ENCODE results near the gene TMEM86A. TPM values are rescaled to one million over a fixed set of nuclear protein-coding genes. Genes with fewer than 3 reads are reported as not detected.

Gene TMEM86A
- total RNA-seq, 1 donor from 2014 or later: 5.4 TPM

DNA sequence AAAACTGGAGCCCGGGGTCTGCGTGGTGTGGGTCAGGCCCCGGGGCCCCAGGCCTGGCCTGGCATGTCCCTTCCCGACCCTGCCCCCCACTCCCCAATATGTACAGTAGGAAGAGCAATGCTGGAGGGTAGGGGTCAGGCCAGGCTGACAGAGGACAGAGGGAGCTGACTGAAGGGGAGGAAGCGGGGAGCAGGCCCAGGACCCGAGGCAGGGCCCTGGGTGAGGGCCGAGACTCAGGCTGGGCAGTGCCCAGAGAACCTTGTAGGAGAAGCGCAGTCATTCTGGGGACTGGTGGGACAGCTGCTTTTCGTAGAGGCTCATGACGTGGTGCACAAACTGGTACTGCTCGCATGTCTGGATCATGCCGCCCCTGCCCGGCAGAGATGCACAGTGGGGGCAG, 30.1 kb downstream of the TMEM86A start:
- DNase-seq: no peak
- no peak overlapping the region for H3K4me3 ChIP-seq
- H3K27me3 ChIP-seq (ENCODE audit: low read depth): no peaks in the 10 kb centered on the region
- no peak overlapping the region for H3K27ac ChIP-seq (replicated peaks)
- intact Hi-C loops (cut with micrococcal nuclease): no loop called here
- H3K9me3 ChIP-seq (replicated peaks): no peaks in the 10 kb centered on the region
- H3K36me3 ChIP-seq: no peaks in the 10 kb centered on the region
- no peak for TF ChIP-seq CTCF (IDR thresholded peaks at IDR 0.05; ENCODE audit: borderline replicate concordance)
- H3K4me1 ChIP-seq: peaks cover 7% of the 10 kb centered on the region

GRCh38 chr11:18729426-18729825, 30.8 kb downstream of the TMEM86A start:
- no peak for TF ChIP-seq CTCF (IDR thresholded peaks at IDR 0.05; ENCODE audit: borderline replicate concordance)
- Histone ChIP-seq H3K4me1 (peaks cover 7% of the 10 kb centered on the region), H3K9me3 (replicated peaks) (no peaks in the 10 kb centered on the region), H3K27ac (replicated peaks) (no peak overlapping the region), H3K27me3 (ENCODE audit: low read depth) (no peaks in the 10 kb centered on the region), H3K36me3 (no peaks in the 10 kb centered on the region), H3K4me3 (no peak overlapping the region)
- intact Hi-C loops (cut with micrococcal nuclease): no loop called here
- no peak for DNase-seq

DNA sequence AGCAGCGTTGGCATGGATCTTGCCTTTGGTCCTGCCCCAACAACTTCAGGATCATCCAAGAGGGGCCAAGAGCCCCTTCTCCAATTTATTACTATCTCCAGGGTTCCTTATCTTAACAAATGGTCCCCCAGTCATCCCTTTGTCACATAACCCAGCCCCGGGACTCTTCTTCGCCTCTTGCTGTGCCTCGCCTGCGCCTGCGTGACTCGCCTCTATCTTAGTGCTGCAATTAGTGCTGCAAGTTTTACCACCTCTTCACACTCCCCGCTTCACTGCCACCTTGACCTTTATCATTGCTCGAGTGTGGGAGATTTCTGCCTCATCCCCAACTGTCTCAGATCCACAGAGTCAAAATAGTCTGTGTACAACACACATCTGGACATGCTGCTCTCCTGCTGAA, 31.4 kb downstream of the TMEM86A start:
- H3K27ac ChIP-seq (replicated peaks): no peak overlapping the region
- no peak for DNase-seq
- H3K9me3 ChIP-seq (replicated peaks): no peaks in the 10 kb centered on the region
- H3K4me1 ChIP-seq: peaks cover 7% of the 10 kb centered on the region
- no peak overlapping the region for H3K4me3 ChIP-seq
- TF ChIP-seq CTCF (IDR thresholded peaks at IDR 0.05; ENCODE audit: borderline replicate concordance): no peak
- H3K27me3 ChIP-seq (ENCODE audit: low read depth): no peaks in the 10 kb centered on the region
- intact Hi-C loops (cut with micrococcal nuclease): no loop called here
- no peaks in the 10 kb centered on the region for H3K36me3 ChIP-seq

- Histone ChIP-seq H3K27me3 (ENCODE audit: low read depth) (peaks cover 4% of the 10 kb centered on the region), H3K4me3 (no peak overlapping the region), H3K9me3 (replicated peaks) (no peaks in the 10 kb centered on the region), H3K4me1 (peaks cover 7% of the 10 kb centered on the region), H3K36me3 (no peaks in the 10 kb centered on the region), H3K27ac (replicated peaks) (no peak overlapping the region)
- no peak for DNase-seq
- intact Hi-C loops (cut with micrococcal nuclease): no loop called here
- no peak for TF ChIP-seq CTCF (IDR thresholded peaks at IDR 0.05; ENCODE audit: borderline replicate concordance)
These were observed 32.9 kb downstream of the TMEM86A start for GRCh38 chr11:18731441-18731840.

DNA sequence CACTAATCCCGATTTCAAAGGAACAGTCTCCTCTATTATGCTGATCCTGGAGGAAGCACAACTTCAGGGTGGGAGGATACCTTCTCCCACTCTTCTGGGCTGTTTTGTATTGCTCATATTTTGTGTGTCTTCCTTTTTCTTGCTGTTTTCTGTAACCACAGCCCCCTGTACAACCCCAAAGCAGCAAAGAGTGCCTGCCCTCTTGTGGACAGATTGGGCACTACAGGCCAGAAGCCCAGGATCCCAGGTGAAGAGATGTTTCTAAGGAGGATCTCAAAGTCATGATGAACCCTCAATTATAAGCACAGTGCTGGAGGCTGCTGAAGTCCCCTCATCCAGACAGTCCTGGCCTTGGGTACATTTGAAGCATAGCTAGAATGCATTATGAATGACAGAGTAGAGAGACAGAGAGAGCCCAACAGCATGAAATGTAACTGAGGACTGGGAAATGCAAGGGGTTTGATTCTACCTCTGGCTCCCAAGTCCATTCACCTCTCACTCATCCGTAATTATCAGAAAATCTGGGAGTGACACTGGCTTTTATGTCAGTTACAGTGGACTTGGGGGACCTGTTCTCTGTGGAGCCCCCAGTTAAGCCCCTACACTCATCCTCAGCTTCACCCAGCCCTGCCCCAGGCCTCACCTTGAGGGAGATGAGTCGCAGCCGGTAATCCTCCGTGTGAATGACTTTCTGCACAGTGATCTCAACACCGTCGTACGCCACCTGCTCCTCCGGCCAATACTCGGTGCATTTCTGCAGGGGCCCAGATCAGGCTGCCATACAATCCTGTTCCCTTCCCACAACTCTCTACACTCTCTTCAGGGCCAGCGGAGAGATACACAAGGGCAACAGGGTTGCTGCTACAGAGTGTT, 33.6 kb downstream of the TMEM86A start:
- TF ChIP-seq CTCF (IDR thresholded peaks at IDR 0.05; ENCODE audit: borderline replicate concordance): peak; percentile 98
- peak; percentile 55 for DNase-seq
- Histone ChIP-seq H3K4me3 (no peak overlapping the region), H3K4me1 (peaks cover 7% of the 10 kb centered on the region), H3K9me3 (replicated peaks) (no peaks in the 10 kb centered on the region), H3K27me3 (ENCODE audit: low read depth) (peaks cover 11% of the 10 kb centered on the region), H3K36me3 (no peaks in the 10 kb centered on the region), H3K27ac (replicated peaks) (no peak overlapping the region)
- intact Hi-C loops (cut with micrococcal nuclease): no loop called here
